HG02981 (cell line): Measurements from ENCODE around the gene USH2A.
A peak's percentile ranks its signal among the peaks of the same experiment; 100 is the strongest.

Source experiments
- ATAC-seq: cut with Tn5 transposase; IDR thresholded peaks from one replicate; pipeline ENCODE4 v1.9.1; 2021; ENCODE audit warnings: mild to moderate bottlenecking, moderate library complexity; ENCODE audit not compliant: unreplicated experiment

Gene USH2A

GRCh38 chr1:216303690-216304089 lies 119.6 kb downstream of the USH2A start:
- no peak for ATAC-seq

- ATAC-seq: no peak
These were observed 129.6 kb downstream of the USH2A start for GRCh38 chr1:216293683-216294082.

DNA sequence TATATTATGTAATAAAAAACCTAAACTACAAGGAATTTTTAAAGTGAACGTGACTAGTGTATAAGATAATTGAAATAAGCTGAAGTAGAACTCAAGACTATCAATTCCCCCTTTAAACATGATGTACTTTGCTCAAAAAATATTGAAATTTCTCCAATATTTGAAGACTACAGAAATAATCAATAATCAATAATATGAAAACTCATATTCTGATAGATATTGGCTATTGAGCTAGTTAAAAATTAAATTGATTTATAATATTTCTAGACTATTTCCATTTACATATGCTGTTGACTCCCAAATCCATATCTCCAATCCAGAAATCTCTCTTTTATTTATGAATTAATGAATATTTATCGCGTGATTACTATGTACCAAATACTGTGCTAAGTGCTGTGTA lies 133.2 kb downstream of the USH2A start:
- no peak for ATAC-seq

GRCh38 chr1:216285052-216285451 lies 138.2 kb downstream of the USH2A start:
- ATAC-seq: no peak

DNA sequence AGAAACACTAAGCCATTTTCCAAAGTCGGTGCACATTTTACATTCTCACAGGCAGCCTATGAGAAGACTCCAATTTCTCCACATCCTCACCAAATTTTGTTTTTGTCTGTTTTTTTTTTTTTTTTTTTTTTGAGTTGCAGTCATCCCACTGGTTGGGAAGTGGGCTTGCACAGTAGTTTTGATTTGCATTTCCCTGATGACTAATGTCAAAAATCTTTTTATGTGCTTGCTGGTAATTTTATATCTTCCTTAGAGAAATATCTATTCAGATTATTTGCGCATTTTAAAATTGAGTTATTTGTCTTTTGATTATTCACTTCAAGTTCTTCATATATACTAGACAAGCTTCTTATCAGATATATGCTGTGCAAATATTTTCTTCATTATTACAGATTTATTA lies 141.5 kb downstream of the USH2A start:
- ATAC-seq: no peak

DNA sequence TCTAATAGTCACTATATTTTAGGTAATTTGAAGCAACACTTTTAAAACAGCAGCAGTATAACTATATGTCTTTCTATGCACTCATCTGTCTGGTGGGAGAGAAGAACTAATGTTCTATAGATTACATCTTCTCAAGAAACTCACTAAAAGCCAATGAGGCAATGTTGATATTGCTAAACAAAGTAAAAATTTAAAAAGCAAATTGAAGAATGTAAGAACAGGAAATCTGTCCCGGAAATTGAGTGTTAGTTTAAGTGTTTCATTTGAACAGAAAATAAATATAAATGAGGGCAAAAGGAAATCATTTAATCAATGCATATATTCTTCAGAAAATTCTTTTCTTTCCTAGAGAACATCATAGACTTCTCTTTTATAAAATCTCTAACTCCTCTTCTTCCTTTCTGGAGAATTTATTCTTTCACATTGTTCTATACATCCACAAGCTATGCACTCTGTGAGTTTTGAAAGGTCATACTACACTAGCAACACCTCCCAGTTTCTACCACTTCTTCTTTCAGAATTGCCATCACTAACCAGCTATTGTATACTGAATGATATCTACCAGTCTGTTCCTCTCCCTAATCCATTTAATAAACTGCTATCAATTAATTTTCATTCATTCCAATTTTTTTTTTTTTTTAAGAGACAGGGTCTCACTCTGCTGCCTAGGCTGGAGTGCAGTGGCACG lies 153.0 kb downstream of the USH2A start:
- no peak for ATAC-seq

DNA sequence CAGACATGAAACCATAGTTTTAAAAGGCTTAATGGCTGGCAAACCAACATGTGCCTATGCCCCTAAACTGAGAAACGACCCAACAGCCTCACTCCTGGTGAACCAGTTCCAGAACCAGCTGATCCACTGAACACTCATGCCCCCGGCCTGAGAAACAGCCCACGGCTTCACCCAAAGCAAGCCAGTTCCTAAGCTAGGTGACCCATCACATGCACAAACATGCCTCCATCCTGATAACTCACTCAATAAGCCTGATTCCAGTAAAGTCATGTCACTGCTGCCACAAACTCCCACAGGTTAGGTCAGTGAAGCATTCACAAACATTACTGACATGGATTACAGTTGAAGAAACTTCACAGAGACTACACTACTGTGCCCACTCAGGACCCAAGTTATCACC lies 161.6 kb downstream of the USH2A start:
- no peak for ATAC-seq

- no peak for ATAC-seq
These were observed 164.4 kb downstream of the USH2A start for GRCh38 chr1:216258856-216259255.

GRCh38 chr1:216258386-216258785 lies 164.9 kb downstream of the USH2A start:
- no peak for ATAC-seq

DNA sequence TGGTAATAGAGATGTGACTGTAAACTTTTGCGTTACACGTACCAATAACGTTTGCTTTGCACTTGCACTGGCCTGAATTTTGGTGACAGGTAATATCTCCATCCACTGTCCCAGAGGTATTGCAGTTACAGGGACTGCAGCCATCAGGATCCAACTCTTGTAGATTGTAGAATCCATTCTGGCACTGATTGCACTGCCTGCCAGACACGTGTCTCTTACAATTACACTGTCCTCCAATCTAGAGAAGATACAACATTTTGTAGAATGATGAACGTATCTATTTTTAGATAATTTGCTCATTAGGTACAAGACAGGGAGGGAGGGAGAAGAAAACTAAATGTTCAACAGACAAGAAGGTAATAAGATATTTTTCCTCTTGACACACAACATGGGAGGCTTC lies 172.4 kb downstream of the USH2A start:
- no peak for ATAC-seq

DNA sequence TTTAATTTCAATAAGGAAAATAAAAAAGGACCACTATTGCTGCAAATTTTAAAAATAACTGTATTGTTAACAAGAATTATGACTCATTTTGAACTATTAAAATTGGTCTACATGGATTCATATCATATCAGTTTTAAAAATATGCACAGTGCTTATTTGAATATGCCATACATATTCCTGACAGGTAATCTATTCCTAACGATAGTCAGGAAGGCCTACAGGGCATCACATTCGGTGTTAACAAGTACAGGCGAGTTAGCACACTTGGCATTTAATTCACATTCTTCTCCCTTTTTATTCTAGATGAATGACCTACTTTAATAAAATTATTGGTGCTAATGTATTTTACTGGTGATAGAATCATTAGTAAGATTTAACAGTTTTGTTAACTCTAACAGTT lies 174.6 kb downstream of the USH2A start:
- no peak for ATAC-seq

GRCh38 chr1:216247937-216248336 lies 175.3 kb downstream of the USH2A start:
- ATAC-seq: no peak

- ATAC-seq: no peak
These were observed 176.6 kb downstream of the USH2A start for GRCh38 chr1:216246577-216247203.

GRCh38 chr1:216238844-216239243 lies 184.4 kb downstream of the USH2A start:
- ATAC-seq: no peak

DNA sequence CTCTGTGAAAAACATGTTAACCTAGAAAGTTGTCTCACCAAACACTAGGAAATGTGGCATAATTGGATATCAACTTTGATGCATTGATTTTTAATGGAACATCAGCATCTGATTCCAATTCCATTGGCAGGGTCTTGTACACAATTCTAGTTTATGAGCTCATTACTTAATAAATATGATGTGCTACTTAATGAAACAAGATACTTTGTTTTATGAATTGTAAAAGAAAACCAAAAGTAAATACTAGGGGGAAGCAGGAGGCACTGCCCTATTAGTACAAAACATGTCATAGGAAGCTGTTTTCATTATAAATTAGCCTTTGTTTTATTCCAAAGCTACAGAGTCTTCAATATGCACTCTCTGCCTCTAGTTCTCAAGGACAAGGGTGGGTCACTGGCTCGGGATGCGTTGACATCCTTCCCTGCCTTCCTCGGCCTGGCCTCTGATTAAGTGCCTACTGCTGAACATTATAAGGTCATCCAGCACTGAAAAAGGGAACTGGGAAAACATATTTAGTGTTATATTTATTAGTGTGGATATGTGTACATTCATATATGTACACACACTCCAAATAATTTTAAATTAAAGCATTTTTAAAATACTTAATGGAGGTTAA lies 185.2 kb downstream of the USH2A start:
- no peak for ATAC-seq

GRCh38 chr1:216224233-216224632 lies 199.0 kb downstream of the USH2A start:
- no peak for ATAC-seq

GRCh38 chr1:216223486-216223885 lies 199.8 kb downstream of the USH2A start:
- no peak for ATAC-seq

- no peak for ATAC-seq
These were observed 201.0 kb downstream of the USH2A start for GRCh38 chr1:216222288-216222687.

GRCh38 chr1:216221260-216221700 lies 202.0 kb downstream of the USH2A start:
- peak; percentile 99 for ATAC-seq

DNA sequence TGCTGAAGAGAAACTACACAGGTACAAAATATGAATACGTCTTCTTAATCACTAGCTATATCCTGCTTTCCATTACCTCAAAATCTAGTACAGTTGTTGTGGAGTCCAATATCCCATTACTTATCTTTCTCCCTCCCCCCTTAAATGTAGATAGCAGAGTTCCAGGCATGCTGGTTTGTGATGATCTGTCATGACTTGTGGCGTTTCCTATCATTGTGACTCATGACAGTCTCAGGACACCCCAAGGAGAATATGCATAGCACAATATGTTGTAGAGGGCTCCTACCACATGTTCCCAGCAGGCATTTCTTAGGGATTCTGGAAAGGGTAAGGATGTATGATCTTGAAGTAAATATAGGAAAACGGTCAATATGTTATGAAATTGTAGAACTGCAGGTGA lies 206.9 kb downstream of the USH2A start:
- no peak for ATAC-seq

DNA sequence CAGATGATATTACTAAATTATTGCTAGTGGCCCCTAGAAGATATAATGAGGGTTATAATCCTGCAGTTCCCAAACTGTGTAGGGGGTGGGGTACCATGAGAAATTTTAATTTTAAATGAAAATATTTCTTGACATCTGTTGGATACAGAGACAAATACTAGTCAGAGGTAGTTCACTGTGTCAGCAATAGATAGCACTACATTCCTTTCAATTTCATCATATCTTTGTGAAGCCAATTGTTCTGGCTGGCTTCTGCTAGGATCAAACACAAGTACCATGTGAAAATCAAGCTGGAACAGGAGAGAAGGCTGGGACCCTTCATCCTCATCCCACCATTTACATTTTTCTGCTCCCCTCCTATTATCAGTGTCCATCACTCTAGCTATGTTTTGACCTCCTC lies 208.1 kb downstream of the USH2A start:
- ATAC-seq: no peak

DNA sequence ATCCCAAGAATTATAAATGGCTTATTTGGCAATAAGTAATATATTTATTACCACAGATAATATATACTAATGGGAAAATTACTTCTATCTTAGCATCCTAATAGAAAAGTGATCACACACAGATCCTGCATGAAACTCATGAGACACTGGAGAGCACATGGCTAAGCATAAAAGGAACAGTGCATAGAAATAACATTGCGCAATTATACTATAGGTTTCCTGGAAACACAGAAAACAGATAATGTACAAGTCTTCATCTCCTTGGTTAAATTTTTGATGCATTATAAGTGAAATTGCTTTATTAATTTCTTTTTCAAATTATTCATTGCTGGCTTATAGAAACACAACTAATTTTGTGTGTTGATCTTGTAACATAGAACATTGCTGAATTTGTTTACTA lies 210.4 kb downstream of the USH2A start:
- no peak for ATAC-seq
